ENCODE data around the gene SNTG2. TPM values are rescaled to one million over a fixed set of nuclear protein-coding genes. Genes with fewer than 3 reads are reported as not detected.

Gene SNTG2
- total RNA-seq, 2 experiments from 2014 or later, result 0.13 TPM; not detected in 1

DNA sequence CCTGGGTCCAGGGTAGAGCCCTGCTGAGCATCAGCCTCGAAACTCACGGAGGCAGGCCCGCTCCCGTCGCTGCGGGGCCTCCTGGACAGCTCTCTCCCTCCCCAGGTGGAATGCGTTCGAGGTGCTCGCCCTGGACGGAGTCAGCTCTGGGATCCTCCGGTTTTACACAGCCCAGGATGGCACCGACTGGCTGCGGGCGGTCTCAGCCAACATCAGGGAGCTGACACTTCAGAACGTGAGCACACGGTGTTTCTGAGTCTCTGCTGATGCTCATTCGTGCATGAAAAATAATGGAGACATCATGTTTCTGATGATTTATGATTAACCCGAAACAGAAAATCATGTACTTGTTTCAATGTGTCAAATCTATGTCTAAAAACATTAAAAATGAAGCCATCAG lies 287.1 kb downstream of the SNTG2 start:
- DNase-seq, result no peak
- Mint-ChIP-seq H3K36me3 (ENCODE audit: low read depth) (no peaks in the 10 kb centered on the region), H3K27me3 (no peaks in the 10 kb centered on the region), H3K27ac (no peak overlapping the region), H3K9me3 (no peaks in the 10 kb centered on the region), H3K4me1 (no peaks in the 10 kb centered on the region), H3K4me3 (no peak overlapping the region)
- ChIA-PET POLR2A (no interaction called here), CTCF (no interaction called here)

DNA sequence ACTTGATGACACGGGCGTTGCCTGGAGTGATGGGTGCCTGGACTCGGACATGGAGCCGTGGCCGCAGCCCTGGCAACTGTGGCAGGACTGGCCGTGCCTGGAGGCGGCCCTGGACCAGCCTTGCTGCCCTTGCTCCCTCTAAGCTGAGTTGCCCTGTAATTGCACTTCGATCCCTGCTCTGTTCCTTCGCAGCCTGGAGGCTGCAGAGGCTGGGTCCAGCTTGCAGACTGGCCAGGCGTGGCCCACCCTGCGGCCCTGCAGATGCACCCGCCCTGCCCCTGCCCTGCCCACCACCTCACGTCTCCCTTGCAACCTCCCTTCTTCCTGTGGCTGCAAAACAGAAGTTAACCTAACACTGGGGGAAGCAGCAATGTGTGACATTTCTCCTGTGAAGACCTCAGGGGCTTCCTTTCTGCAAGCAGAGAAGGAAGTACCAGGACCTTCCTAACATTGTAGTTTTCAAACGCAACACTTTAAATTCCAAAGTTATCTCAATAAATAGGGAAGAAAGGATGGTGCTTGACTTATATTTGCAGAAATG lies 288.0 kb downstream of the SNTG2 start:
- H3K27ac Mint-ChIP-seq, result no peak overlapping the region
- no peaks in the 10 kb centered on the region for H3K9me3 Mint-ChIP-seq
- H3K27me3 Mint-ChIP-seq, result no peaks in the 10 kb centered on the region
- H3K4me3 Mint-ChIP-seq, result no peak overlapping the region
- POLR2A ChIA-PET, result no interaction called here
- H3K4me1 Mint-ChIP-seq, result no peaks in the 10 kb centered on the region
- no peak for DNase-seq
- CTCF ChIA-PET, result no interaction called here
- no peaks in the 10 kb centered on the region for H3K36me3 Mint-ChIP-seq (ENCODE audit: low read depth)

DNA sequence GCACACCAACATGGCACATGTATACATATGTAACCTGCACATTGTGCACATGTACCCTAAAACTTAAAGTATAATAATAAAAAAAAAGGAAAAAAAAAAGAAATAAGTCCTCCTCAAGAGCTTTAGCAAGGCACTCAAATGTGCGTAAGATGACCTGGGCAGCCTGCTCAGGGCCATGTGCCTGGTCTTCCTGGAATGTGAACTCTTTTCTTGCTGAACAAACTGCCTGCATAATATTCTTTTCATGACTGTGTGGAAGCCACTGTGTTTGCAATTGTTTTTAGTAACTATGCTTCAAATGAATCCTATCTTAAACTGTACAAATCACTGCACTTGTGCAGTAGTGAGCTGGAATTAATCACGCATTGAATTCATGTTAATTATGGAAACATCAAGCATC lies 294.5 kb downstream of the SNTG2 start:
- ChIA-PET CTCF (no interaction called here), POLR2A (no interaction called here)
- no peaks in the 10 kb centered on the region for H3K36me3 Mint-ChIP-seq (ENCODE audit: low read depth)
- H3K9me3 Mint-ChIP-seq, result no peaks in the 10 kb centered on the region
- no peak overlapping the region for H3K4me3 Mint-ChIP-seq
- H3K27me3 Mint-ChIP-seq, result peaks cover 3% of the 10 kb centered on the region
- H3K27ac Mint-ChIP-seq, result no peak overlapping the region
- no peak for DNase-seq
- peaks cover under 1% of the 10 kb centered on the region for H3K4me1 Mint-ChIP-seq

DNA sequence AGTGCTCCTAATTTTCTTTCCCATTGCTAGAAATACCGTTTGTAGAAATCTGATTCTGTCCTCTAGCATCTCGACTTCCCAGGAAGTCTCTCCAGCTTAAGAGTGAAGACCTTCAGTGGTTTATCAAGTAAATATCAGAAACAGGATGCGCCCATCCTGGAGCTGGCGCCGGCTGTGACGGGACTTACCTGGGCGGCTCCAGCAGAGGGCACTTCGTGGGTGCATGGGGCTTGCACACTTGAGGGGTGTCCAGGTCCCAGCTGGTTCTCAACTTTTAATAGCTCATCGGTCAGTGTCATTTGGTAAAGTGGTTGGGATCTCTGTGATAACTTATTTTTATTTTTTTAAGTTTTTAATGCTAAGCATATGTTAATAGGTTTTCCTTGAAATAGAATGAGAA lies 295.6 kb downstream of the SNTG2 start:
- H3K4me1 Mint-ChIP-seq, result peaks cover 4% of the 10 kb centered on the region
- no peak overlapping the region for H3K27ac Mint-ChIP-seq
- peaks cover 3% of the 10 kb centered on the region for H3K27me3 Mint-ChIP-seq
- no peaks in the 10 kb centered on the region for H3K9me3 Mint-ChIP-seq
- no peak for DNase-seq
- CTCF ChIA-PET, result interaction anchor here (1.0 kb wide), 1 partner anchor 303 kb away, joined by 3 read pairs; no protein-coding TSS in a partner anchor
- no peaks in the 10 kb centered on the region for H3K36me3 Mint-ChIP-seq (ENCODE audit: low read depth)
- POLR2A ChIA-PET, result no interaction called here
- H3K4me3 Mint-ChIP-seq, result no peak overlapping the region

DNA sequence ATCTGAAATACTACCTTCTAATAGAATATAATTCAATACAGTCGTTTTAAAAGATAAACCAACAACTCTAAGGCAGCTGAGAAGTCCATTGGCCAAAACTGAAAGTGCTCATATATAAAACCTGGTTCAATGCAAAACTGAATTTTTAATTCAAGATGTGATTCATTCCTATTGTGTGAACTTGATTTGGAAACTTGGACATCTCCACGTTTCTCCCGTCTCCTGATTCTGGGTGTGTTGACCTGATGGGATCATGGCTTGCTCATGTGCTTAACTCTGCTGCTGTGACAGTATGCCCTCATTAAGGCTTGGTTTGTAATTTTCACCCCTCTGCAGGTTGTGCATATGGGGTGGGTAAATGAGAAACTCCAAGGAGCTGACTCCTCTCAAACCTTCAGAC lies 296.3 kb downstream of the SNTG2 start:
- no peak for DNase-seq
- POLR2A ChIA-PET, result no interaction called here
- CTCF ChIA-PET, result interaction anchor here (1.0 kb wide), 1 partner anchor 303 kb away, joined by 3 read pairs; no protein-coding TSS in a partner anchor
- H3K4me3 Mint-ChIP-seq, result no peak overlapping the region
- no peak overlapping the region for H3K27ac Mint-ChIP-seq
- H3K27me3 Mint-ChIP-seq, result peaks cover 3% of the 10 kb centered on the region
- H3K36me3 Mint-ChIP-seq (ENCODE audit: low read depth), result no peaks in the 10 kb centered on the region
- peaks cover 4% of the 10 kb centered on the region for H3K4me1 Mint-ChIP-seq
- H3K9me3 Mint-ChIP-seq, result no peaks in the 10 kb centered on the region

DNA sequence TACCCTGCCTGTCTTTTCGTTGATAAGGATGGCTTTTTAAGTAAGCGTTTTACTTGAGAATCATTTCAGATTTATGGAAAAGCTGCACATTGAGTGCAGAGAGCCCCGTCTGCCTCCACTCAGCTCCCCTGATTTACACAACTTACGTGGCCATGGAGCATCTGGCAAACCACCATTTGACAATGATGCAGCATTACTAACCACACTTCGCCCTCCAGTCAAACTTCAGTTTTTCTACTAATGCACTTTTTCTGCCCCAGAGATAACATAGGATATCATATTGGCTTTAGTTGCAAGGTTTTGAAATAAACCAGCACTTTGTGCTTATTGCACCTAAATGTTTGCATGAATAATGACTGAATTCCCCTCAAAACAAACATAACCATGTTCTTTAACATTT lies 297.5 kb downstream of the SNTG2 start:
- DNase-seq, result no peak
- no peaks in the 10 kb centered on the region for H3K9me3 Mint-ChIP-seq
- H3K27me3 Mint-ChIP-seq, result peaks cover 3% of the 10 kb centered on the region
- peaks cover 4% of the 10 kb centered on the region for H3K4me1 Mint-ChIP-seq
- no peaks in the 10 kb centered on the region for H3K36me3 Mint-ChIP-seq (ENCODE audit: low read depth)
- H3K4me3 Mint-ChIP-seq, result no peak overlapping the region
- ChIA-PET POLR2A (no interaction called here), CTCF (no interaction called here)
- H3K27ac Mint-ChIP-seq, result no peak overlapping the region

DNA sequence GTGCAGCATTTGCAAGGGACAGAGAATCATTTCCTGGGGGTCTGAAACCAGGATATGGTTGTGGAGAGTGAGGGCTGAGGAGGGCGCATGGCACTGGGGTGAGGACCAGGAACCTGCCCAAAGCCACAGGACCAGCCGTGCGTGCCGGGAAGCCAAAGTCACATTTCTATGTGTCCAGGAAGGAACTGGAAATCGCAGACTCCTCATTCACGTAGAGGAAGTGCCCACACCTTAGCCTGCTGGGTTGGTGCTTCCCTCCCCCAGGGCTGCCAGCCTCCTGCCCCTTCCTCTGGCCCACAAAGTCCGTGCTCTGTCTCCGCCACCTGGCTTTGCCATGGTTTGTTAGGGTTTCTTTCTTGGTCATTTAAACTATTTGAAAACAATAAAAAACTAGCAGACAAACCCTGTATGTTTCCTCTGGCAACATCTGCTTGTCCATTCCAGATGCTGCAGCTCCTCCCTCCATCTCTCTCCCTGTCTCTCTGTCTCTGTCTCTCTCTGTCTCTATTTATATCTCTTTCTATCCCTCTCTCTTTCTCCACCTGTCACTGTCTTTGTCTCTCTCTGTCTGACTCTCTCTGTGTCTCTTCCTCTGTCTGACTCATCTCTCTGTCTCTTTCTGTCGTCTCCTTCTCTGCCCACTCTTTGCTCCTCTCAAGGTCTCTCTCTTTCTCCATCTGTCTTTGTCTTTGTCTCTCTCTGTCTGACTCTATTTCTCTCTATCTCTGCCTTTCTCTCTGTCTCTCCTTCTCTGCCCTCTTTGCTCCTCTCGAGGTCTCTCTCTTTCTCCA lies 299.4 kb downstream of the SNTG2 start:
- no peaks in the 10 kb centered on the region for H3K9me3 Mint-ChIP-seq
- H3K36me3 Mint-ChIP-seq (ENCODE audit: low read depth), result no peaks in the 10 kb centered on the region
- POLR2A ChIA-PET, result no interaction called here
- CTCF ChIA-PET, result no interaction called here
- H3K27ac Mint-ChIP-seq, result no peak overlapping the region
- H3K4me3 Mint-ChIP-seq, result no peak overlapping the region
- H3K4me1 Mint-ChIP-seq, result peaks cover 4% of the 10 kb centered on the region
- H3K27me3 Mint-ChIP-seq, result peaks cover 3% of the 10 kb centered on the region
- DNase-seq, result no peak

DNA sequence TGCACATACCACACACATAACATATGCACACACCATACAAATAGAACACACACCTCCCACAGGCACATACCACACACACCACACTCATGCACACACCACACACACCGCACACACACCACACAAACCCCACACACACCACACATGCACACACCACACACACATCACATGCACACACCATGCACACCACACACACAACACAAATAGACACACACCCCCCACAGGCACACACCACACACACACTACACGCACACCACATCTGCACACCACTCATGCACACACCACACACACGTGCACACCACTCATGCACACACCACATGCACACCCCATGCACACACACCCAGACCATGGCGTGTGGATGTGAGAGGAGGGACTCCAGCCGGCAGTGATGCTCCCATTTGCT lies 300.9 kb downstream of the SNTG2 start:
- H3K27me3 Mint-ChIP-seq, result peaks cover 3% of the 10 kb centered on the region
- DNase-seq, result no peak
- H3K27ac Mint-ChIP-seq, result no peak overlapping the region
- no peak overlapping the region for H3K4me3 Mint-ChIP-seq
- no peaks in the 10 kb centered on the region for H3K9me3 Mint-ChIP-seq
- ChIA-PET POLR2A (no interaction called here), CTCF (no interaction called here)
- no peaks in the 10 kb centered on the region for H3K36me3 Mint-ChIP-seq (ENCODE audit: low read depth)
- peaks cover 4% of the 10 kb centered on the region for H3K4me1 Mint-ChIP-seq

DNA sequence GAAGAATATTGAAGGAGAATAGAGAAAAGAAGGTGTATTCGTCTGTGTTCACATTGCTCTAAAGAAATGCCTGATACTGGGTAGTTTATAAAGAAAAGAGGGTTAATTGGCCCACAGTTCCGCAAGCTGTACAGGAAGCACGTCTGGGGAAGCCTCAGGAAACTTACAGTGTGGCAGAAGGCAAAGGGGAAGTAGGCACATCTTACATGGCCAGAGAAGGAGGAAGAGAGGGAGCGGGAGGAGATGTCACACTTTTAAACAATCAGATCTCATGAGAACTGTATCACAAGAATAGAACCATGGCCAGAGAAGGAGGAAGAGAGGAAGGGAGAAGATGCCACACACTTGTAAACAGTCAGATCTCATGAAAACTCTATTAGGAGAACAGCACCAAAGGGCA lies 303.0 kb downstream of the SNTG2 start:
- Mint-ChIP-seq H3K27me3 (no peaks in the 10 kb centered on the region), H3K27ac (no peak overlapping the region), H3K36me3 (ENCODE audit: low read depth) (no peaks in the 10 kb centered on the region), H3K4me1 (peaks cover 4% of the 10 kb centered on the region), H3K4me3 (no peak overlapping the region), H3K9me3 (no peaks in the 10 kb centered on the region)
- POLR2A ChIA-PET, result no interaction called here
- CTCF ChIA-PET, result no interaction called here
- DNase-seq, result no peak

DNA sequence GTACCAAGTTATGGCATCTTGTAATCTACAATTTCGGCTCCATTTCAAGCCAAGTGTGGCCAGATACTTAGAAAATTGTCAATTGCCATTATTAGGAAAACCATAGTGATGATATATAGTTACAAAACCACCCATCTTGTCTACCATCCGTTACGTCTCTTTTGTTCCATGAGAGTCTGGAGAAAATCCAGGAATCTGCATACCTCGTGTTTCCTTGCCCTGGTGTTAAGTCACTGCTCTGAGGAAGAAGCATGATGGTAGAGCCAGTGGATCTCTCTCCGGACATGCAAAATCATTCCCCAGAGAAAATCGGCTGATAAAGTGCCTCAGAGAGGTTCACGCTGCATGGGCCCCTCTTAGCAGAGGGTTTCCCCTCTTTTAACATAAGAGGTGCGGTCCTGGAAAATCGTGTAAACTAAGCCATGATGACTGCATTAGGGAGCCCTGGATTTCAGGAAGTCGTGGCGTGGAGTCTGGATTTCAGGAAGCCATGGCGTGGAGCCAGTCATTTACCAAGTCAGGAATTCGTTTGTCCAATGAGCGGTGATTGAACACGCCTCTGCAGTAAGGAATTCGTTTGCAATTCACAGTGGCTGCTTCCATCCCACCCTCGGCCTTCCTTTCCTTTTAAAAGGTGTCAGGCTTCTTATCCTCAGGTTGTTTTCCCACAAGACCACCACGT lies 304.2 kb downstream of the SNTG2 start:
- Mint-ChIP-seq H3K4me1 (peaks cover 4% of the 10 kb centered on the region), H3K27ac (no peak overlapping the region), H3K4me3 (no peak overlapping the region), H3K9me3 (no peaks in the 10 kb centered on the region), H3K27me3 (no peaks in the 10 kb centered on the region), H3K36me3 (ENCODE audit: low read depth) (no peaks in the 10 kb centered on the region)
- DNase-seq, result no peak
- ChIA-PET POLR2A (no interaction called here), CTCF (no interaction called here)

DNA sequence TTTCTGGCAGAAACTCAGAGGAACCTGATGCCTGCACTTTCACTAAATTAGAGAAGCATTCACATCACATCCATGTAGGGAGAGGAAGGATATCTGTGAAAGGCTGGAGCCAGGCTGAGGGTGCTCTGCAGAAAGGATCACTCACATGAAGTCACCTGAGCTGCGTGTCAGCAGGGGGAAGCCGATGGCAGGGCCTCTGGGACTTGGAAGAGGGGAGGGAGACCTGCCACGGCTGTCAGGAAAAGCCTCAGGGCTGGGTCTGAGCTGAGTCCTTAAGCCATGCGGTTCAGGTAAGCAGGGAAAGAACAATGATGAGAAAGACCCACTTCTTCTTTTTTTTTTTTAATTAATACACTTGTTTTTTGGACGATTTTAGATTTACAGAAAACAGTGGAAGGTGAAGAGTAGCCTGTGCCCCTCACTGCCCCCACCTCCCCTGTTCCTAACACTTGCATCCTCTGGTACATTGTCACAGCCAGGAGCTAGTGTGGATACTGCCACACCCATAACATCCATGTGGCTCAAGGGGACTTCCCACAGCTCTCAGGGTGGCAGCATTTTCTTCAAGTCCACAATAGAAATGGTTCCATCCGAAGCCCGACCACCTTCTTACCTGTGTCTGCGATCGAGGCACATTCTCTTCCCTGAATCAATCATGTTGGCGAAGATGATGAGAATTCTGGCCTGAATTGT lies 306.1 kb downstream of the SNTG2 start:
- Mint-ChIP-seq H3K36me3 (ENCODE audit: low read depth) (no peaks in the 10 kb centered on the region), H3K9me3 (no peaks in the 10 kb centered on the region), H3K4me1 (no peaks in the 10 kb centered on the region), H3K27me3 (no peaks in the 10 kb centered on the region), H3K4me3 (no peak overlapping the region), H3K27ac (no peak overlapping the region)
- CTCF ChIA-PET, result no interaction called here
- POLR2A ChIA-PET, result no interaction called here
- DNase-seq, result no peak

DNA sequence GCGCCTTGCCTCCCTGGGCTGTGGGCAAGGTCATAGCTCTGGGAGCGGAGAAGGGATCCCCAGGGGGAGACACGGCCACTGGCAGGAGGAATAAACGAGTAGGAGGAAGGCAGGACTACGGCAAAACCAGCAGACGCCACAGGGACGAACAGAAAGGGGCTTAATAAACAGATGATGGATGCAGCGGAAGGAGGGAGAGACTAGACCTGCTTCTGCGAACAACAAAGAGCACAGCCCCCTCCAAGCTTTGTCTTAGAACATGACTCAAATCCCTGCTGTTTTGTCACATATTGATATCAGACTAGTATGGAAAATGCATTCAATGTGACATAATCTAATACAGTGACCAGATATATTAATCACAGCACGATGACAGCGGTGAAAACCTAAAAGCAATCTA lies 306.7 kb downstream of the SNTG2 start:
- no peaks in the 10 kb centered on the region for H3K9me3 Mint-ChIP-seq
- ChIA-PET POLR2A (no interaction called here), CTCF (no interaction called here)
- H3K36me3 Mint-ChIP-seq (ENCODE audit: low read depth), result no peaks in the 10 kb centered on the region
- no peaks in the 10 kb centered on the region for H3K27me3 Mint-ChIP-seq
- H3K27ac Mint-ChIP-seq, result no peak overlapping the region
- no peaks in the 10 kb centered on the region for H3K4me1 Mint-ChIP-seq
- DNase-seq, result no peak
- H3K4me3 Mint-ChIP-seq, result no peak overlapping the region

DNA sequence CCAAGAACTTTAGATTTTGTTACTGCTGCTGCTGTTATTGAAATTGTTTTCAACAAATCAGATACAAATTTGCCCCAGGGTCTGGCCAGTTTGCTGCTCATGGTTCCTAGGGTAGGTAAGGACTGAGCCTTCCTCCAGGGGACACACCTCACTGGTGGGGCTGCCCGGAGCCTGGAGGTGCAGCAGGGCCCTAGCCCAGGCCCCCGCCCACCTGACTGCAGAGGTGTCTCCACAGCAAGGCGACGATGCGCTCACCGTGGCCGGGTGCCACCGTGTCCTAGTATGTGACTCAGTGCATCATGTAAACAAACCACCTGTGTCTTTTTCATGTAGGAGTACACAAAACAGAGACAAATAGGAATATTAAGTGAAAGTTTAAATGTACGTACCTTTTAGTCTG lies 309.1 kb downstream of the SNTG2 start:
- Mint-ChIP-seq H3K9me3 (no peaks in the 10 kb centered on the region), H3K36me3 (ENCODE audit: low read depth) (no peaks in the 10 kb centered on the region), H3K4me3 (no peak overlapping the region), H3K27me3 (no peaks in the 10 kb centered on the region), H3K4me1 (no peaks in the 10 kb centered on the region), H3K27ac (no peak overlapping the region)
- CTCF ChIA-PET, result no interaction called here
- no peak for DNase-seq
- POLR2A ChIA-PET, result no interaction called here
